NCI-H2107 treated with DMSO at 0.1 percent for 48 hours (cell line): ENCODE results near the gene WWOX.
A peak's percentile ranks its signal among the peaks of the same experiment; 100 is the strongest.

Source experiments
- DNase-seq: peaks from one replicate; lab custom pipeline; 2025; ENCODE audit not compliant: unreplicated experiment; lab: John Stamatoyannopoulos, UW

WWOX gene

GRCh38 chr16:78995441-78995840 lies 896.0 kb downstream of the WWOX start:
- DNase-seq, result no peak

DNA sequence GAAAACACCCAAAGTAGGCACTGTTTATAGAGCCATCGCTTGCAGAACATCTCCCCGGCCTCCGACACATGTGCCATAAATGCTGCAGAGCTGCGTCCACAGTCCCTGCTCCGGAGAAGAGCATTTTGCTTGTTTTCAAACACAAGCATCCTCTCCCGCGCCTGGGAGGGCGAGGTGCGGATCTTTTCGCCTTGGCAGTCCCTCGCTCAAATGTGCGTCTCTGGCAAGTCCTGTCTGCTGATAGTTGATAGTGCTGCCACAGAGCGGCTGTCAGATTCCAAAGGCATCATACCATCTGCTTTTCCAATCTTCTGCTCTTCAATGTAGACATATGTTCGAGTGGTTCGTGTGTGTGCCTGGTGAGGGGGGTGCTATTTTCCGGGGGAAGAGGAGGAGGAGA lies 897.3 kb downstream of the WWOX start:
- no peak for DNase-seq

DNA sequence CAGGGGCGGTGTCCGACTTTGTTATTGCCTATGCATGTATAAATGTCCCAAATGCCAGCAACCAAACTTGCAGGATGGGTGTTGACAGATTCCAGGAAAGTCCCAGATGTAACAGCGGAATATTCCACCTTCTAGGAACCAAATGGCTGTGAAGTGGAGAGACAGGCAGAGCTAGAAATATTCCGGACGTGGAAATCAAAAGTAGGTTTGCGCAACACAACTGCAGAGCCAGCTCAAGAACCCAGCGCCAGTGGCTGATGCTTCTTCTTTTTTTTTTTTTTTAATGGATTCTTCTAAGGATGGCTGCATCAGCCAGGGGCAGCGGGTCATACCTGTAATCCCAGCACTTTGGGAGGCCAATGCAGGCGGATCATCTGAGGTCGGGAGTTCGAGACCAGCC lies 899.4 kb downstream of the WWOX start:
- no peak for DNase-seq

DNA sequence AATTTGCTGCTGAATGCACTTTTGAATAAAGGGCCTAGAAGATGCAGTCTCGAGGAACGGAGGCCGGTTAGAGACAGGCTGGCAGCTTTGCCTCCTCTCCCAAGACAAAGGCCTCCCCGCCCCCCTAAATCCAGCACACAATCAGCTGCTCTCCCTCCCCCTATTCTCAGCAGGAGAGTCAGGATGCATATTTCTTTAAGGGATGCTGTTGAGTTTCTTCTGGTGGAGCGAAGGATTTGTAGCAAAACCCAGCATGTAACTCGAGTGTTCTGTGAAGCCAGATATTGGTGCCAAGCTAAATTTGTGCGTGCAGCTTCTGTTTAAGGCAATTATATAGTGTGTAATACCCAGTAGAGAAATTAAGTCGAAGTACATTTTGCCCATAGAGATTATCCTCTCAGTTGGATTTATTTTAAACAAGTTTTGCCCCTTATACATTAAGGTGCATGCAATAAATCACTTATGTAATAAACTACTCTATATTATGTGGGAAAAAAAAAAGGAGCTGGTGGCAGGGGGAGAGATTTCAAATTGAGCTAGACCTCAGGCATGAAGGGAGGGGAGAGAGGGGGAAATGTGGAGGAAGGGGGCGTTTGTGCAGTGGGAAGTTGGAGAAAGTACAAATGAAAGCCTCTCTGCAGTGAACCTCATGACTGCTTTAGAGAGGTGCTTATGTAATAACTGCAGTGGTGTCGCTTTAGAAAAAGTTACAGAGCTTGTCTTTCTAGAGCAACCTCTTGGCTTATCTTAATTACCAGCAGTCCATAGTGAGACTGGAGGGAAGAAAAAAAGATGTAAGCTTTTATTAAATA lies 901.9 kb downstream of the WWOX start:
- DNase-seq, result no peak

- DNase-seq, result no peak
Measured at GRCh38 chr16:79003026-79003609, 903.7 kb downstream of the WWOX start.

DNA sequence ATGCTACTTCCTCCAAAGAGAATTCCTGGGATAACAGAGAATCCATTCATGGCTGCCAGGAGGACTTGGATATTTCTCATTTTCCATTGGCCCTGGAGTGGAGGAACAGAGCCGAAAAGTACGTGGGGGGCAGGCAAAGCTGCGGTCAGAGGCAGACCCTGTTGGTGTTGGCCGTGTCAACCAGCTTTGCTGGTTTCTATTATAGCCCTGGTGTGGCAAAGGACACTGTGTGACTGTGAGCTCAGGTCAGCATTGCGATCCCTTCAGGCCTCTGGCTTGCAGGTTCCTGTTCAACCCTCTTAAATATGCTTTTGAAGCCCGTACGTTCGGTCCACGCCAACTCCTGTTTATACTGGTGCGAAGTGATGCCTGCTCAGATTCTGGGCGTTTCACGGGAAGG lies 904.9 kb downstream of the WWOX start:
- no peak for DNase-seq

- DNase-seq, result no peak
Measured at GRCh38 chr16:79005096-79005495, 905.6 kb downstream of the WWOX start.

GRCh38 chr16:79006206-79006605 lies 906.8 kb downstream of the WWOX start:
- DNase-seq, result no peak

DNA sequence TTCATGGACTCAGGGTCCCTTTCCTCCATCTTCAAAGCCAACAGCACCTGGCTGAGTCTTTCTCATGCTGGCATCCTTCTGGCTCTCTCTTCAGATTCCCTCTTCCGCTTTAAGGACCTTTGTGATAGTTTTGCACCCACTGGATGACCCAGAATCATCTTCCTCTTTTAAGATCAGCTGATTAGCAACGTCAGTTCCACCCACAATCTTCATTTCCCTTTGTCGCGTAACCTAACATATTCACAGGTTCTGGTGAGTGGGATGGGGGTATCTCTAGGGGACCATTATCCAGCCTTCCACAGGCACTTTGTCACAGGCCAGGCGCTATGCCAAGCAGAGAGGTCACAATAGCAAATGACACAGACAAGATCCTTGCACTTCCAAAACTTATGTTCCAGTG lies 907.3 kb downstream of the WWOX start:
- DNase-seq, result no peak

DNA sequence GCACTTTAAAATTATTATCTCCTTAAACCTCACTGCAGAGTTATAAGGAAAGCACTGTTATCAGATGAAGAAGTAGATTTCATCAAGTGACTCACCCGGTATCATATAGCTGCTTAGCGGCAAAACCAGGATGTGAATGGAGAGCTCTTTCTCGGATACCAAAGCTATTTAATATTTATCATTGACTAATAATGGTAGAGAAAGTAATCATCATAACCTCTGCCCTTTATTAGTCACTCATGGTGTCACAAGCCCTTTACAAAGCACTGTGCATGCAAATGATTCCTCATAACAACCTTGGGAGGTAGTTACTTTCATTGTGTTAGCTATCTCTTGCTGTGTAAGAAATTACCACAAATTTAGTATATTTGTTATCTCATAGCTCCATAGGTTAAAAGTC lies 908.2 kb downstream of the WWOX start:
- no peak for DNase-seq

DNA sequence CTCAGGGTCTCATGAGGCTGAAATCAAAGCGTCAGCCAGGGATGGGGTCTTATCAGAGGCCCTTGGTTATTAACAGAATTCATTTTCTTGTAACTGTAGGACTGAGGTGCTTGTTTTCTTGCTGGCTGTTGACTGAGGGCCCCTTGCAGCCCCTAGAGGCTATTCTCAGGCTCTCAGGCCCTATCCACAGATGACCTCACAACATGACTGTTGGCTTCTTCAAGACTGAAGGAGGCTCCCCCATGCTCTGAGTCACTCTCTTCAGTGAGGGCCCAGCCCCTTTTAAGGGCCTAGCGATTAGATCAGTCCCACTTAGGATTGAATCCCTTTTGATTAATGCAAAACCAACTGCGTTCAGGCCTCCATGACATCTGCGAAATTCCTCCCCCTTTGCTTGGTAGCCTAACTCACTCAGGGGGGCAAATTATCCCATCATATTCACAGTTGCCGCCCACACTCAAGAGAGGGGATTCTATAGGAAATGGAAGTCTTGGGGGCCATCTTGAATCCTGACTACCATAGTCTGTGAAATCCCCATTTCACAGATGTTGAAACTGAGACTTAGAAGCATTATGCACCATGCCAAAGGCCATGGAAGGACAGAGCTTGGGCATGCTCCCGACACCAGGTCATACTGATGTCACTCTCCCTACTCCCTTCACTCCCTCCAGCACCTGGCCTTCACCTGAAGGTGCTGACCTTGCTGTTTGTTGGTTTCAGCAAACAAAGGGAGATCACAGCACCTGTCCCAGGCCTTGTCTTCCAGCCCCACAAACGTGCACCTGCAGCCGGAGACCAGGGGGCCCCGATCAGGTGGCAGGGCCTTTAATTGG lies 908.8 kb downstream of the WWOX start:
- no peak for DNase-seq

GRCh38 chr16:79008869-79009179 lies 909.4 kb downstream of the WWOX start:
- DNase-seq, result peak; percentile 88

DNA sequence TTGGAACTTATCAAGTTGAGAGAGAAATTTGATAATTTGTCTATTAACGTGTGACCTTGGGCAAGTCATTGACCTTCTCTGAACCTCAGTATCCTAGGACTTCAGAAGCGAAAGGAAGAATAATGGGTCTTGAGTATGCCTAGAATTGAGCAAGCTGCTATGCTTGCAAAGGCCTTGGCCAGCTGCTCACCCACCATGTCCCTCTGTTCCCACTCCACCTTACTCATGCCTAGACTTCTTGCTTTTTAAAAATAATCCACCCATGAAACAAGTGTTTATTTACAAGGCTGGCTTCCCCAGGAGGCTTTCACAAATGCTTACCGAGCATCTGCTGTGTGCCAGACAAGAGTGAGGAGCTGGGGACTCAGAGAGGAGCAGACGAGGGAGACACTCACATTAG lies 910.4 kb downstream of the WWOX start:
- peak; percentile 82 for DNase-seq

DNA sequence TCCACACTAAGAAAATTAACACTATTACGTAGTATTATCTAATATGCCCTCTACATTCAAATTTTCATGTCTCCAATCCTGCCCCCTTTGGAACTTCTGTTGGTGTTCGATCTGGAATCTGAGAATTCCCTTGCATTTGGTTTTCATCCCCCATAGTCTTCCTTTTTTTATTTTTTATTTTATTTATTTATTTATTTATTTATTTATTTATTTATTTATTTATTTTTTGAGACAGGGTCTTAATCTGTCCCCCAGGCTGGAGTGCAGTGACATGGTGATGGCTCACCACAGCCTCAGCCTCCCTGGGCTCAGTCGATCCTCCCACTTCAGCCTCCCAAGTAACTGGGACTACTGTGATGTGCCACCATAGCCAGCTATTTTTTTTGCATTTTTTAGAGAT lies 911.8 kb downstream of the WWOX start:
- no peak for DNase-seq

- no peak for DNase-seq
Measured at GRCh38 chr16:79012671-79013434, 913.4 kb downstream of the WWOX start.

- DNase-seq, result no peak
Measured at GRCh38 chr16:79013930-79014660, 914.6 kb downstream of the WWOX start.

DNA sequence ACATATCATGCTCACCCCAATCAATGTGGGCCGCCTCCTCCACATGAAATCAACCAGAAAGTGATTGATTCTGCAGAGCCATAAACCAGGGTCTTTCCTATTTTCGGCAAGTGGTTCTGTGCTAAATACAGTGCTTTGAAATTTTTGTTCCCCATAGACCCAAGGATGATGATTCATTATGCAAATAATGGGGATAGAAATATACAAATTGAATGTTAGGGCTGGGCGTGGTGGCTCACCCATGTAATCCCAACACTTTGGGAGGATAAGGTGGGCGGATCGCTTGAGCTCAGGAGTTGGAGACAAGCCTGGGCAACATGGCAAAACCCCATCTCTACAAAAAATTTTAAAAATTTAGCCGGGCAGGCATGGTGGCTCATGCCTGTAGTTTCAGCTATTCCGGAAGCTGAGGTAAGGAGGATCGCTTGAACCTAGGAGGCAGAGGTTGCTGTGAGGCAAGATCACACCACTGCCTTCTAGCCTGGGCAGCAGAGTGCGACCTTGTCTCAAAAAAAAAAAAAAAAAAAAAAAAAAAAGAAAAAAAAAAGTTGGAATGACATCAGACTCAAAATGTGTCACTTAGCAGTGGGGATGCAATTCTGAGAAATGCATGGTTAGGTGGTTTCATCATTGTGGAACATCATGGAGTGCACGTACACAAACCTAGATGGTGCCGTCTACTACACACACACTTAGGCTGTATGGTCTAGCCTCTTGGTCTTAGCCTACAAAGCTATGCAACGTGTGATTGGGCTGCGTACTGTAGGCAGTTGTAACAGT lies 919.4 kb downstream of the WWOX start:
- no peak for DNase-seq

GRCh38 chr16:79019431-79019830 lies 920.0 kb downstream of the WWOX start:
- no peak for DNase-seq

DNA sequence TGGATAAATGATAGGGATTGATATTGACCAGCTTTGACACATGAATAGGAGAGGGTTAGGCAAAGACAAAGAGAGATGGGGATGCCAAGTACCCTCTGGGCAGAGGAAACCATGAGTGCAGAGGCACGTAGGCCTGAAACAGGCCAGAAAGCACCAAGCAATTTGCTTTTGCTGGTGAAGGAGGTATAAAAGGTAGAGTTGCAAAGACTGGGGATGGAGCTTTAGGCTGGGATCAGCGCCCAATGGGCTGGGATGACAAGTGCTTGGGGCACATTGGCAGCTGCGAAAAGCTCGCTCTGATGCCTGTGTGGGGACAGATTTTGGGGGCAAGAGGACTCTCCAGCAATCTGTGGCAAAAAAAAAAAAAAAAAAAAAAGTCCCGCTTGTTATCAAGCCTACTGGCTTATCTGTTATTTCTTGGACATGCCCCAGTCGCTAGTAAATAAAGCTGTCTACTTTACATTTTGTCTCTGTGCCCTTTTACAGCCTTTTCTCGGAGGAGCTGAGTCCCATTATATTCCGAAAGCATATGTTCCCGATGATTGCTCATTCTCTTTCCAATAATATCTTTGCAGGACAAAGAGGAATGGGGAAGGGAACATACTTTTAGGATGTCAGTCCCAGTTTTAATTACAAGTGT lies 922.7 kb downstream of the WWOX start:
- DNase-seq, result no peak

DNA sequence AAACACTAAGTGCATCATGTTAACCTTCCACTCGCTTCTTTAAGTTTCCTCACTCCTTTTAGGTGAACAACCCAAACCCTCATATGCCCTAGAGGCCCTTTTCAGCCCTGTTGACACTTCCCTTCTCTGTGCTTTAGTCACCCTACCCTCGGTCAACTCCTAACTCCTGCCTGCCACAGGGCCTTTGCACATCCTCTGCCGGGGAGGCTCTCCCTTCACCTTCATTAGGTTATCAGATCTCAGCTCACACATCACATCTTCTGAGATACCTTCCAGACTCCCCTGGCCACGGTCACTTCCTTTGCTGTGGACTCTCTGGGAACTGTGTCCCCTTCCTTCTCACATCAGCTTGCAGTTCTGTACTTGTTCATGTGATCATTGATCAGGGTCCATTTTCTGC lies 926.7 kb downstream of the WWOX start:
- no peak for DNase-seq
